HG03457 (cell line): Measurements from ENCODE around the gene GPR21.

Experiments used
- ATAC-seq: cut with Tn5 transposase; IDR thresholded peaks from one replicate; pipeline ENCODE4 v1.9.1; 2021; ENCODE audit warnings: moderate number of reproducible peaks; ENCODE audit not compliant: unreplicated experiment

The GPR21 gene

GRCh38 chr9:123063177-123063598 is 29.7 kb downstream of the GPR21 start:
- no peak for ATAC-seq

GRCh38 chr9:123063896-123064295 is 30.4 kb downstream of the GPR21 start:
- ATAC-seq: no peak

- ATAC-seq: no peak
These were observed 31.2 kb downstream of the GPR21 start for GRCh38 chr9:123064716-123065115.

- ATAC-seq: no peak
These were observed 31.7 kb downstream of the GPR21 start for GRCh38 chr9:123065196-123065595.

GRCh38 chr9:123067136-123067535 is 33.7 kb downstream of the GPR21 start:
- no peak for ATAC-seq

GRCh38 chr9:123069010-123069481 is 35.6 kb downstream of the GPR21 start:
- ATAC-seq: no peak

GRCh38 chr9:123070198-123070597 is 36.7 kb downstream of the GPR21 start:
- no peak for ATAC-seq

GRCh38 chr9:123072407-123072995 is 39.0 kb downstream of the GPR21 start:
- ATAC-seq: no peak

GRCh38 chr9:123073441-123073840 is 40.0 kb downstream of the GPR21 start:
- ATAC-seq: no peak

- no peak for ATAC-seq
These were observed 40.5 kb downstream of the GPR21 start for GRCh38 chr9:123073991-123074422.

- no peak for ATAC-seq
These were observed 41.2 kb downstream of the GPR21 start for GRCh38 chr9:123074628-123075027.

- no peak for ATAC-seq
These were observed 47.0 kb downstream of the GPR21 start for GRCh38 chr9:123080444-123080843.

- ATAC-seq: no peak
These were observed 48.4 kb downstream of the GPR21 start for GRCh38 chr9:123081824-123082223.

- no peak for ATAC-seq
These were observed 50.2 kb downstream of the GPR21 start for GRCh38 chr9:123083680-123084079.

- ATAC-seq: no peak
These were observed 50.8 kb downstream of the GPR21 start for GRCh38 chr9:123084256-123084655.
